ENCODE results near the gene CAPN9. TPM values are rescaled to one million over a fixed set of nuclear protein-coding genes. Genes with fewer than 3 reads are reported as not detected.

The CAPN9 gene
- total and polyA plus RNA-seq, 9 of the 15 experiments (the other 6 are each of a cell fraction or from before 2014, with no cell fraction given) = not detected

Small RNA genes lying within 50 kb of the gene (small RNA-seq; reads per million reads assigned to genes)
- gene RNA5SP79 = not detected

Other genes with a start within 250 kb of the CAPN9 start
- 40.2 and 51.7 TPM in 2 replicates for gene COG2, start 104.9 kb upstream of the CAPN9 start, total RNA-seq (2014; rRNA removed)
- 33.3 and 36.7 TPM in 2 replicates for gene COG2, start 104.9 kb upstream of the CAPN9 start, total RNA-seq (2014; rRNA removed; fragmentation: Illumina TruSeq; extraction: Trizol)
- 33.5 and 34.8 TPM in 2 replicates for gene COG2, start 104.9 kb upstream of the CAPN9 start, total RNA-seq (2015; rRNA removed; fragmentation: Illumina TruSeq; extraction: Trizol)
- 36.2 and 43.9 TPM in 2 replicates for gene COG2, start 104.9 kb upstream of the CAPN9 start, total RNA-seq (2021)
- gene COG2, start 104.9 kb upstream of the CAPN9 start, polyA plus RNA-seq (2011; rRNA removed) = 21.8 and 24.0 TPM in 2 replicates
- gene COG2, start 104.9 kb upstream of the CAPN9 start, polyA plus RNA-seq (2014; fragmentation: Illumina TruSeq; extraction: Trizol) = 31.3 and 33.5 TPM in 2 replicates
- gene COG2, start 104.9 kb upstream of the CAPN9 start, polyA plus RNA-seq (2014; fragmentation: Nextera tagmentation; extraction: Ambion mirVana) = 10 to 100 TPM; 22.0 to 31.3 TPM
- gene COG2, start 104.9 kb upstream of the CAPN9 start, polyA plus RNA-seq (2014; rRNA removed) = 26.8 and 30.9 TPM in 2 replicates
- not detected in 2 replicates for gene AGT, start 33.3 kb upstream of the CAPN9 start, total RNA-seq (2014; rRNA removed)
- not detected in 2 replicates for gene AGT, start 33.3 kb upstream of the CAPN9 start, total RNA-seq (2014; rRNA removed; fragmentation: Illumina TruSeq; extraction: Trizol)
- not detected in 2 replicates for gene AGT, start 33.3 kb upstream of the CAPN9 start, total RNA-seq (2015; rRNA removed; fragmentation: Illumina TruSeq; extraction: Trizol)
- 0.40 and 0.78 TPM in 2 replicates for gene AGT, start 33.3 kb upstream of the CAPN9 start, total RNA-seq (2021)
- gene AGT, start 33.3 kb upstream of the CAPN9 start, polyA plus RNA-seq (2011; rRNA removed) = not detected in 2 replicates
- not detected in 2 replicates for gene AGT, start 33.3 kb upstream of the CAPN9 start, polyA plus RNA-seq (2014; fragmentation: Illumina TruSeq; extraction: Trizol)
- gene AGT, start 33.3 kb upstream of the CAPN9 start, polyA plus RNA-seq (2014; fragmentation: Nextera tagmentation; extraction: Ambion mirVana) = not detected
- gene AGT, start 33.3 kb upstream of the CAPN9 start, polyA plus RNA-seq (2014; rRNA removed) = not detected in 2 replicates
- 10.8 and 11.9 TPM in 2 replicates for gene C1orf198, start 121.1 kb downstream of the CAPN9 start, total RNA-seq (2014; rRNA removed)
- gene C1orf198, start 121.1 kb downstream of the CAPN9 start, total RNA-seq (2014; rRNA removed; fragmentation: Illumina TruSeq; extraction: Trizol) = 7.6 and 7.9 TPM in 2 replicates
- 9.5 and 10.2 TPM in 2 replicates for gene C1orf198, start 121.1 kb downstream of the CAPN9 start, total RNA-seq (2015; rRNA removed; fragmentation: Illumina TruSeq; extraction: Trizol)
- gene C1orf198, start 121.1 kb downstream of the CAPN9 start, total RNA-seq (2021) = 13.4 and 15.3 TPM in 2 replicates
- gene C1orf198, start 121.1 kb downstream of the CAPN9 start, polyA plus RNA-seq (2011; rRNA removed) = 8.6 and 15.1 TPM in 2 replicates
- gene C1orf198, start 121.1 kb downstream of the CAPN9 start, polyA plus RNA-seq (2014; fragmentation: Illumina TruSeq; extraction: Trizol) = 10.7 and 11.2 TPM in 2 replicates
- gene C1orf198, start 121.1 kb downstream of the CAPN9 start, polyA plus RNA-seq (2014; fragmentation: Nextera tagmentation; extraction: Ambion mirVana) = 1 to 10 TPM; 2.0 to 2.2 TPM
- gene C1orf198, start 121.1 kb downstream of the CAPN9 start, polyA plus RNA-seq (2014; rRNA removed) = 10.4 and 13.5 TPM in 2 replicates
- 6.2 and 7.9 TPM in 2 replicates for gene TTC13, start 231.5 kb downstream of the CAPN9 start, total RNA-seq (2014; rRNA removed)
- 7.6 and 9.1 TPM in 2 replicates for gene TTC13, start 231.5 kb downstream of the CAPN9 start, total RNA-seq (2014; rRNA removed; fragmentation: Illumina TruSeq; extraction: Trizol)
- 9.0 and 12.2 TPM in 2 replicates for gene TTC13, start 231.5 kb downstream of the CAPN9 start, total RNA-seq (2015; rRNA removed; fragmentation: Illumina TruSeq; extraction: Trizol)
- 10.9 and 12.3 TPM in 2 replicates for gene TTC13, start 231.5 kb downstream of the CAPN9 start, total RNA-seq (2021)
- 7.4 and 9.6 TPM in 2 replicates for gene TTC13, start 231.5 kb downstream of the CAPN9 start, polyA plus RNA-seq (2011; rRNA removed)
- gene TTC13, start 231.5 kb downstream of the CAPN9 start, polyA plus RNA-seq (2014; fragmentation: Illumina TruSeq; extraction: Trizol) = 10.4 and 13.8 TPM in 2 replicates
- gene TTC13, start 231.5 kb downstream of the CAPN9 start, polyA plus RNA-seq (2014; fragmentation: Nextera tagmentation; extraction: Ambion mirVana) = 1 to 10 TPM; 1.7 to 2.2 TPM
- gene TTC13, start 231.5 kb downstream of the CAPN9 start, polyA plus RNA-seq (2014; rRNA removed) = 9.6 and 11.4 TPM in 2 replicates
- gene ARV1, start 231.7 kb downstream of the CAPN9 start, total RNA-seq (2014; rRNA removed) = 54.8 and 66.6 TPM in 2 replicates
- 85.3 and 92.3 TPM in 2 replicates for gene ARV1, start 231.7 kb downstream of the CAPN9 start, total RNA-seq (2014; rRNA removed; fragmentation: Illumina TruSeq; extraction: Trizol)
- gene ARV1, start 231.7 kb downstream of the CAPN9 start, total RNA-seq (2015; rRNA removed; fragmentation: Illumina TruSeq; extraction: Trizol) = 70.0 and 74.0 TPM in 2 replicates
- 63.5 and 65.5 TPM in 2 replicates for gene ARV1, start 231.7 kb downstream of the CAPN9 start, total RNA-seq (2021)
- 101 and 139 TPM in 2 replicates for gene ARV1, start 231.7 kb downstream of the CAPN9 start, polyA plus RNA-seq (2011; rRNA removed)
- gene ARV1, start 231.7 kb downstream of the CAPN9 start, polyA plus RNA-seq (2014; fragmentation: Illumina TruSeq; extraction: Trizol) = 110 and 129 TPM in 2 replicates
- 10 to 100 TPM; 61.9 to 71.0 TPM for gene ARV1, start 231.7 kb downstream of the CAPN9 start, polyA plus RNA-seq (2014; fragmentation: Nextera tagmentation; extraction: Ambion mirVana)
- gene ARV1, start 231.7 kb downstream of the CAPN9 start, polyA plus RNA-seq (2014; rRNA removed) = 117 and 128 TPM in 2 replicates